B cell (primary cell): ENCODE measurements around the gene HES6.

Experiments
- CTCF ChIP-seq: fragments of 200-600 bp; IDR thresholded peaks from one replicate; pipeline ENCODE4 v1.8.0; 2022; ENCODE audit warnings: antibody characterized with exemption, mild to moderate bottlenecking
- EZH2 ChIP-seq: IDR thresholded peaks from 2 replicates; pipeline ENCODE4 v1.6.1; 2012; ENCODE audit warnings: borderline replicate concordance, low read depth, mild to moderate bottlenecking, moderate library complexity, low read length; ENCODE audit not compliant: insufficient read depth, poor library complexity, severe bottlenecking

- TF ChIP-seq CTCF (no peak), EZH2 (no peak)
These were observed 45.1 kb upstream of the HES6 start for GRCh38 chr2:238284802-238285515.
